Keratinocyte (primary cell): Measurements from ENCODE around the gene KIF3A.

ENCODE experiments used
- EZH2 ChIP-seq: IDR thresholded peaks from one replicate; pipeline ENCODE4 v1.6.1; 2012; ENCODE audit warnings: inconsistent platforms, mild to moderate bottlenecking, low read length, moderate library complexity
- TF ChIP-seq, protein P1 (sequence below), 3 experiments: IDR thresholded peaks in 1 of 3; conservative IDR thresholded peaks in 1 of 3; optimal IDR thresholded peaks in 1 of 3; 2 replicates in 2 of 3; 3 replicates in 1 of 3; pipeline versions ENCODE3 to v1.5.1; 2011; ENCODE audit warnings: low read length in 3 of 3, mild to moderate bottlenecking in 3 of 3, moderate library complexity in 2 of 3, control low read depth in 1 of 3, inconsistent platforms in 1 of 3; ENCODE audit not compliant: insufficient read depth in 2 of 3; ENCODE audit errors: extremely low read depth in 1 of 3

DNA sequence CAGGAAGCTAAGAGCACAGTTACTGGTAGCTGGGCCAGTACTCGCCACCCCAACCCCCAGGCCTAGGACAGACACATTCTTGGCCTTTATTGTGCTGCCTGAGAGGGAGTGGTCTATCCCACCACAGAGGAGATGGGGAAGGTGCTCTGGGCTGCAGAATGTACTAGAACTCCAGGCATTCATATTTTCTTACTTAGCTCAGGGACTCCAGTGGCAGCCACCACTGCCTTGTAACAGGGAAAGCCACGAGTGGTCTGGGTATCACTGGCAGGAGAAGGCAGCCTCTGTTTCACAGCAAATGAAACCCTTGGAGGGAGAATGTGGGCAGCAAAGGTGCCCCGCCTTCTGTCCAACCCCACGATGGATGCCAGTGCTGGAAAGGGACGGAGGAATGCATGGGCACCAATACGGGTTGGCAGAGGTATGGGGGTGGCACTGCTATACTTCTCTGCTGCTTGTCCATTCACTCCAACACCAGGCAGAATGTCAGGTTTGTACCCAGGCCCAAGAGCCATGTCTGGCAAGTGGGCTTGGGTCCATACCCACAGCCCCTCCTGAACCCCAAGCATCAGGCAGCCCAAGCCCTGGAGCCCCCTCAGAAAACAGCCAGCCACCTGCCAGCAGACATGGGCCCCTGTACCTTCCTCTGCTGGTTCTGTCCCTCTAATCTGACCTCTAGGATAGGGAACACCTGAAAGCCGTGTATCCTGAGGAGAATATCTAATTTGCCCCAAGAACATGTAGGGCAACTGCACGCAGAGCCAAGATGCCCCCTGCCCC is 35.1 kb upstream of the KIF3A start:
- TF ChIP-seq, protein P1, sequence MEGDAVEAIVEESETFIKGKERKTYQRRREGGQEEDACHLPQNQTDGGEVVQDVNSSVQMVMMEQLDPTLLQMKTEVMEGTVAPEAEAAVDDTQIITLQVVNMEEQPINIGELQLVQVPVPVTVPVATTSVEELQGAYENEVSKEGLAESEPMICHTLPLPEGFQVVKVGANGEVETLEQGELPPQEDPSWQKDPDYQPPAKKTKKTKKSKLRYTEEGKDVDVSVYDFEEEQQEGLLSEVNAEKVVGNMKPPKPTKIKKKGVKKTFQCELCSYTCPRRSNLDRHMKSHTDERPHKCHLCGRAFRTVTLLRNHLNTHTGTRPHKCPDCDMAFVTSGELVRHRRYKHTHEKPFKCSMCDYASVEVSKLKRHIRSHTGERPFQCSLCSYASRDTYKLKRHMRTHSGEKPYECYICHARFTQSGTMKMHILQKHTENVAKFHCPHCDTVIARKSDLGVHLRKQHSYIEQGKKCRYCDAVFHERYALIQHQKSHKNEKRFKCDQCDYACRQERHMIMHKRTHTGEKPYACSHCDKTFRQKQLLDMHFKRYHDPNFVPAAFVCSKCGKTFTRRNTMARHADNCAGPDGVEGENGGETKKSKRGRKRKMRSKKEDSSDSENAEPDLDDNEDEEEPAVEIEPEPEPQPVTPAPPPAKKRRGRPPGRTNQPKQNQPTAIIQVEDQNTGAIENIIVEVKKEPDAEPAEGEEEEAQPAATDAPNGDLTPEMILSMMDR (optimal IDR thresholded peaks at IDR 0.05 in 1 of 3, IDR thresholded peaks at IDR 0.05 in 1 of 3, conservative IDR thresholded peaks at IDR 0.05 in 1 of 3; ENCODE audit: extremely low read depth in 1 of 3, insufficient read depth in 2 of 3, low read length in 3 of 3): no peak
- TF ChIP-seq EZH2: no peak
